Skin epidermis (tissue), 12 donors: Measurements from ENCODE around the gene IL20.
A peak's percentile ranks its signal among the peaks of the same experiment; 100 is the strongest.

Experiments
- H3K27ac ChIP-seq, 21 experiments: fragments of 200-600 bp; sonication (generic) in 11 of 21; one replicate each; pipeline ENCODE4 v1.5.0; 2020; ENCODE audit warnings: mild to moderate bottlenecking in 3 of 21, inconsistent platforms in 2 of 21, moderate library complexity in 2 of 21
- H3K4me3 ChIP-seq, 7 experiments: fragments of 200-600 bp; sonication (generic) in 2 of 7; one replicate each; pipeline ENCODE4 v1.5.0; 2020; ENCODE audit warnings: inconsistent platforms in 2 of 7, mild to moderate bottlenecking in 2 of 7, moderate library complexity in 1 of 7

IL20 gene

DNA sequence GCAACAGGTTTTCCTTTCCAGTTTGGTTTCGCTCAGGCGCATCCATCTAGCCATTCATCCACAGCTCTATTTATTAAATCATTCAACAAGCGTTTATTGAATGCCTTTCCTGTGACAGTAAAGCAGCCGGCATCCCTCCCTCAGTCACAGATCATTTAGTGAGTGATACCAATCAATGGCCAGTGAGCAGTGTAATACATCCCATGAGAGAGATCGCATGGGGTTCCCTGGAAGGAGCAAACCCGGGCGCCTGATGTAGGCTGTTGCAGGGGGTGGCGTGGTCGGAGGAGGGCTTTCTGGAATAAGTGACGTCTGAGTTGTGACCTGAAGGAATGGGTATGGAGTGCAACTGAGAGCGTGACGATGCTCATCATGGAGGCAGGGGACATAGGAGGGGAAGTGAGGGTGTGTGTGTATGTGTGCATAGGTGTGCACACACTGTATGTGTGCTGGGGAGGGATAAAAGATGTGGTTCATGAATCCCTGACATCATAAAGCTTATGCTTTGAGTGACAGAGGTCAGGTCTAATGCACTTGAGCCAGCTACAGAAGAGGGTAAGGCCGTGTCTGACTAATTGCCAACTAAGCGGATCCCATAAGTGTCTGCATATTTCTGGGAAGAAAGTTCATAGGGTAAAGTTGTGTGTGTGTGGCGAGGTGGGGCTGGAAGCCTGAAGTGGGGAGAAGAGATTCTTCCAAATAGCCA, 49.8 kb downstream of the IL20 start:
- no peak overlapping the region for H3K4me3 ChIP-seq
- H3K27ac ChIP-seq = no peak overlapping the region

DNA sequence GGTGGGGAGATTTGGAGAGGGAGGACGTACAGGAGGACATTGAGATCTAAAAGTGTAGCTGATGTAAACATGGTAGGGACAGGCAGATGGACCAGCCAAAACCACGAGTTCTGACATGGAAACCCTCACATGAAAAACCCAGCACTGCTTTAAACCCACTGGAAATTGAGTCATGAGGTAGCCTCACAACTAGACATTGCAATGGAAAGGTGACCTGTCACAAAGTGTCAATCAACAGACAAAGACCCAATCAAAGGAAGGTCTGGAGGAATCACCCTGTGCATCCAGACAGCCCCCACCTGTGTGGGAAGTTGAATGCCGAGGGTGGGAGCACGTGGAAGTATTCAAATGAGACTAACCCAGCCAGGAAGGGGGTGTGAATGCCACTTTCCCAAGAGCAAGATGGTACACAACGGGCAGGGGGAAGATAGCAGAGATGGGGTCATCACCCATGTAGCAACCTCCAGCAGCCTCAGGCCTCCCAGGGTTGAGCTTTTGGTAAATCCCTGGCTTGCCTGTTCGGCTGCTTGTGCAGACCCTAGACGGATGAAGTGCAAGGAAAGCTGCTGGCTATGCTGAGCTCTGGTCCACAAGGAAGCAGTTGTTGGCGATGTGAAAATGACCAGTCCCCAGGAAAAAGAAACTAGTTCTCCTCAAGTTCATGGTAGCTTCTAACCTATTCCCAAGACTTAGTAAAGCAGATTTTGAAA, 50.7 kb downstream of the IL20 start:
- Histone ChIP-seq H3K27ac (peak overlapping the region in 1 of 21 experiments; percentile 3), H3K4me3 (no peak overlapping the region)

- H3K4me3 ChIP-seq = no peak overlapping the region
- peak overlapping the region in 1 of 21 experiments; percentile 2 for H3K27ac ChIP-seq
Measured at GRCh38 chr1:206918076-206918475, 52.7 kb downstream of the IL20 start.
